Limb (tissue), 2 donors: Measurements from ENCODE around the gene GLB1L.
"Not testable (repeated sequence)": the region's sequence is repeated elsewhere in the genome, so short reads cannot be mapped to it uniquely, and the experiment has no call there.

Source experiments
- DNase-seq, 2 donors: peaks; one replicate each; pipeline ENCODE4 v3.0.0-alpha.2; 2016; ENCODE audit errors: extremely low spot score in 2 of 2

GLB1L gene

DNA sequence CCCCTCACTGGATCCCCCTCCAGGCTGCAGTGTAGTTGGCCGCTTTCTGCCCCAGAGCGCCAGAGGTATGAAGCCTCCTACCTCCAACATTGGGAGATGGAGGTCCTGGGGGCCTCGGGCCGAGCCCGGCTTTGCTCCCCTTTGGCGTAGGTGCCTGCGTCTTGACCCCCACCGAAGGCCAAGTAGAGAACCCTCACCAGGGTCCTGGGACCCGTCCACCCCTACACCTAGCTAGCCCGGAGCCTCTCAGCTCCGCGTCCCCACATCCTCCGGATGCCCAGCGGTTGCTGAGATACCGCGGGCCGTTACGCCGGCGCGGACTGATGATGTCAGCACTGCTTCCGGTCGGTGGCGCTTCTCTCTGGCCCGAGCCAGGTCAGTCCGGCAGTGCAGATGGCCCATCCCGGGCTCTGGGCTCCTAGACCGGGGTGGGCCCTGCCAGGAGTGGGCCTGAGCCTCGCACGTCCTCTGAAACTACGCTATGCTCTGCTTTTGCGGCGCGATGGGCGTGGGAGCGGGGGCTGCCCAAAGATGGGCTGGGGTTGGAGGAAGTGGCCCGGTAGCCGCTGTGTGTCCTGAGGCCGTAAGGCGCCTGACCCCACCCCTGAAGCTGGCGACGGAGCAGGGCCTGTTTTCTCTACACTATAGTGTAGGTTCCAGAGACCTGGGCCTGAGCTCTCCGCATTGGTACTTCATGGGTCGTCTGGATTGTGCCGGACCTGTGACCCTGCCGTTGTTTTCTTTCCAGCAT, at the start of gene GLB1L, which contains the start of gene STK16:
TSS of gene GLB1L (minus strand) at position 297 of the 751 bp plus-strand sequence. CDS start 1,871 bp downstream, outside the sequence.
TSS of gene STK16 (plus strand) at position 332 of the 751 bp plus-strand sequence. CDS start 521 bp downstream, outside the sequence.
- DNase-seq: peak; percentile 91 to 96

- peak; percentile 84 to 91 for DNase-seq
Measured at GRCh38 chr2:219294356-219295351, 49.4 kb upstream of the GLB1L start.

GRCh38 chr2:219293736-219294231, 48.5 kb upstream of the GLB1L start:
- no peak for DNase-seq

DNA sequence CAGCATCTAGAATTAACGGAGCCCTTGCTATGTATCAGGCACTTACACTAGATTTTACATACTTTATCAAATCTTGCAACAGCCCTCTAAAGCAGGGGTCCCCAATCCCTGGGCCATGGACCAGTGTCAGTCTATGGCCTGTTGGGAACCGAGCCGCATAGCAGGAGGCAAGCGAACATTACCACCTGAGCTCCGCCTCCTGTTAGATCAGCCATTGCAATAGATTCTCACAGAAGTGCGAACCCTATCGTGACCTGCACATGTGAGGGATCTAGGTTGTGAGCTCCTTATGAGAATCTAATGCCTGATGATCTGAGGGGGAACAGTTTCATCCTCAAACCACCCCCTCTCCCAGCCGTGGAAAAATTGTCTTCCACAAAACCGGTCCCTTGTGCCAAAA, 47.4 kb upstream of the GLB1L start:
- DNase-seq: no peak

DNA sequence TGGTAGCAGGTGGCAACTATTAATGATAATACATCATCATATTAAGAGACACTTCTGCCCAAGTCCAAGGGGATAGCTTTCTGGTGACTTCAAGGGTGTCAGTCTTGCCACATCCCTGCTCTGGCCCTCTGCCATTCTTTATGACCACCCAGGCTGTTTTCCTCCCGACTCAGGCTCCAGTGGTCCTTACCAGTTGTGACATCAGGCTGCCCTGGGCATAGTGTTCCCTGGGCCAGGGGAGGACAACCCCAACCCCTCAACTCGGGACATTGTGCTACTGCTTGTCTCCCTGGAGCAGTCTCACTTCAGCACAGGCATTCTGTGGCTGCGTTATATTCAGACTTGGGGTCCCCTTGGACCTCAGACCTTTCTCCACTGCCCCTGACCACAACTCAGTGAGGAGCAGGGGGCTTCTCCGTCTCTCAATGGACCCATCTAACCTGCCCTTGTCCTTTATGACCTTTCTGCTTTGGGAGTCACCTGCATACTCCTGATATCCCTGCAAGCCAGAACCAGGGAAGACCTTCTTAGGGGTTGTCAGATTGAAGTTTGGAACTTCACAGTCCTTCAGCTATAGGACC, 46.8 kb upstream of the GLB1L start:
- no peak for DNase-seq

- DNase-seq: no peak
Measured at GRCh38 chr2:219291394-219291793, 46.1 kb upstream of the GLB1L start.

- DNase-seq: no peak
Measured at GRCh38 chr2:219290381-219291171, 45.3 kb upstream of the GLB1L start.

GRCh38 chr2:219289537-219290361, 44.5 kb upstream of the GLB1L start:
- peak; percentile 77 to 89 for DNase-seq

- DNase-seq: no peak
Measured at GRCh38 chr2:219289195-219289536, 43.9 kb upstream of the GLB1L start.

DNA sequence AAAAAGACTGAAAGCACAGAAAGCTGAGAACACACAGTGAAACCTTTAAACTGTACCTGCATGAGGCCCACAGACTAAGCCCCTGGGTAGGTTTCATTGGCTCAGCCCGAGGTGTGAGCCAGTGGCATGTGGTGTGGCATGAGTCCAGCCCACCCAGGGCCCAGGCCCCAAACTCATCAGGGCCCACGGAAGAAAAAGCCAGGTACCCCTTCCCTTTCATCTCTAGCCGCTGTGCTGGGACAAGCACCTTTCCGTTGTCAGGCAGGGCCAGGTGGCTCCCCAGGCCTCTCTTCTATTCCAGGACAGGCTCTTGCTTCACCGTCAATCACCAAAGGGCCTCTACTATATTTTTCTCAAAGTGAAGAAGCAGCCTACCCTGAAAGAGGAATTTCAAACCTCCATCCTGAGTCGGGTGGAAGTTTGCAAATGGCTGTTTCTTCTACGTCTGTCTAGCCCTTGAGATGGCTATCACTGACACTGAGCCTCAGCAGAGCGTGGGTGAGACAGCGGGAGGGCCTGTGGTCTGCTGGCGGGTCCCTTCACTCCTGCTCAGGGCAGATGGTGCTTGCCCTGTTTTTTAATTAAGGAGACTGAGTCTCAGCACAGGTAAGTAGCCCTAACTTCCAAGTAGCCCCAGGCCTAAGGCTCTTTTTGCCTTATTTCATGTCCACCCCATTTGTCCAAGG, 42.5 kb upstream of the GLB1L start:
- no peak for DNase-seq

- DNase-seq: not testable (repeated sequence)
Measured at GRCh38 chr2:219287116-219287440, 41.8 kb upstream of the GLB1L start.

DNA sequence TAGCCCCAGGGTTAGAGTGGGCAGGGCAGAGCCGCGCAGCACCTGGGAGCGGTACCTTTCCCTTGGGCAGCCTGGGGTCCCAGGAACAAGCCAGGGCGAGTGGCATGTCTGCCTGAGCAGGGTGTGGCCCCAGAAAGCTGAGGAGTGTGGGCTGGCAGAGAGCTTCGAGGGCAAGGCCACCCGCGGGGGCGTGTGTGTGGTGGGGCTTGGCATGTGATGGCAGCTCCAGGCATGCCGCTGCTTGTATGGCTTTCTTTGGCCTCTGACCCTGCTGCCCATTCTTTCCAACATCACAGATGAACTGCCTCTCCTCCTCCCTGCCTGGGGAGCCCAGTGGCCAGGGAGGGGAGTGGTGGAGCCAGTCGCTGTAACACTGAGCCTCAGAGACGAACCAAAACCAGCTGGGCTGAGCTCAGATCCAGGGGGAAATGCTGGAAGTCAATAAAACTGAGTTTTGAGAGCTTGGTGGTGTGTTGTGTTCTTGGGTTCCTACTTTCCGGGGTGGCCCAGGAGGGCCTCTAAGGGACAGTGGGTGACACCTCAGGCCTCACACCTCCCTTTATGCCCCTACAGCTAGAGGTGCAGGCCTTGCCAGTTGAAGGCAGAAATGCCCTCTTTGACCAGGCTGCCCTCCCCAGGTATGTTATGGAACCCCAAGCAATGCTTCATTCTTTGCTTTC, 41.3 kb upstream of the GLB1L start:
- no peak for DNase-seq

- DNase-seq: peak; percentile 55 to 68
Measured at GRCh38 chr2:219285894-219286425, 40.7 kb upstream of the GLB1L start.

DNA sequence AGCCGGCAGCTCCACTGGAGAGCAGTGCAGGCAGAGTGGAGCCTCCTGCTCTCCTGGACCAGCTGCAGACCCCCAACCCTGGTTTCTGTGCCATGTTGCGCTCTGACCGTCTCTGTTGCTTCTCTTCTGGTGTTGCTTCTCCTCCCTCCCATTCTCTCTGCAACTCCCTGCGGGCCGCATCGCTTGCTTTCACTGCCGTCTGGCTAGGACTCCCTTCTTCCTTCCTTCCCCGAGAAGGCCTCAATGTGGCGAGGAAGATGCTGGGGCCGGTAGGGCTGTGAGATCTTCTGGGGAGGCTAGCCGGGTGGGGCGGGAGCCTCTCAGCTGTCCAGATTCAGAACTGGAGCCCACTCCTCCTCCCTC, 40.1 kb upstream of the GLB1L start:
- no peak for DNase-seq

DNA sequence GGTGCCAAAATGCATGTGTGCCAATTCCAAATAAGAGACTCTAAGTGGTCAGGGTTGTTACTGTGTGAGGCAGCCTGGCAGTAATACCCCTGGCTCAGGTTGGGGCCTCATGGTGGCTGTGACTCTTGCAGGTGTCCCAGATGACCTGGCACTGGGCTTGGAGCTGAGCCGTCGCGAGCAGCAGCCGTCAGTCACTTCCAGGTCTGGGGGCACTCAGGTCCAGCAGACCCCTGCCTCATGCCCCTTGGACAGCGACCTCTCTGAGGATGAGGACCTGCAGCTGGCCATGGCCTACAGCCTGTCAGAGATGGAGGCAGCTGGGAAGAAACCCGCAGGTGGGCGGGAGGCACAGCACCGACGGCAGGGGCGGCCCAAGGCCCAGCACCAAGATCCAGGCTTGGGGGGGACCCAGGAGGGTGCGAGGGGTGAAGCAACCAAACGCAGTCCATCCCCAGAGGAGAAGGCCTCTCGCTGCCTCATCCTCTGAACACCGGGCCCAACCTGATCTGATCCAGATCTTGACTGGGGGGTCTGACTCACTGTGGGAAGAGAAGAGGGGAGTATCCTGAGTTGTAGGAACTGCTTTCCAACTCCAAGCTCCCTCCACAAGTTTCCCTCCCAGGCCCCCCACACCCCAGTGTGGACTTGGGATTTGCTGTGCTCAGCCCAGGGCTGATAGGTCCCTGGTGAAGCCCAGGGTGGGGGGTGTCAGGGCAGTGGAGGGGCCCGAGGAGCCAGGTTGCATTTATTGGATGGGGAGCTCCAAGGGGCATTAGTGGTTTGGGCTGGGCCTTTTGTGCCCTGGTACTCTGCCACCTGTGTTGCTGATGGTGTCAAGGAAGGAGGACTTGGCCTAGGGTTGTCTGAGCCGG, 39.5 kb upstream of the GLB1L start:
- DNase-seq: no peak

GRCh38 chr2:219282943-219283581, 37.8 kb upstream of the GLB1L start:
- DNase-seq: no peak

- DNase-seq: no peak
Measured at GRCh38 chr2:219282375-219282774, 37.1 kb upstream of the GLB1L start.
